ENCODE results near the gene CPSF6. TPM values are rescaled to one million over a fixed set of nuclear protein-coding genes. Genes with fewer than 3 reads are reported as not detected.
"Not testable (repeated sequence)": the region's sequence is repeated elsewhere in the genome, so short reads cannot be mapped to it uniquely, and the experiment has no call there.

Gene CPSF6
- total and polyA plus RNA-seq, 12 donors: 11.7 to 34.6 (median 28.4) TPM

DNA sequence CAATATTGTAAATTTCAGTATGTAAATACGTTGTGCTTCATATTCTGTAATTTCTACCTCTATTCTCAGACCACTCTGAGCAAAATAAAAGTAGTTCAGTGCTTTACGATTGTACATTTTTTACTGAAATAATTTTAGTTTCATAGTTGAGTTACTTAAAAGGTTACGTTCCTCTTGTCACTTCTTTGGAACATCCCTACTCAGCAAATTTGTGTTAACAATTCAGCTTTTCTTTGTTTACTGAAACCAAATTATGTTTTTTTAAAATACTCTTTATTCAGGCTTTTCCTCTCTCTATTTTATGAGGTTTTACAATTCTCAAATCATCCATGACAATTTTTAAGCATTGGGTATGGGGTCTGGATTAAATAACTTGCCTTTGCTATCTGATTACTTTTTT is 25.8 kb downstream of the CPSF6 start:
- Histone ChIP-seq H3K36me3 (peaks cover 0 to 97% (median 29%) of the 10 kb centered on the region in 9 donors), H3K27me3 (no peaks in the 10 kb centered on the region), H3K27ac (no peak overlapping the region), H3K4me1 (no peaks in the 10 kb centered on the region), H3K9me3 (no peaks in the 10 kb centered on the region), H3K4me3 (no peak overlapping the region)
- 94% methylated on average over 3 of the region's 3 CpGs for WGBS, 2 donors
- no peak for ATAC-seq
- TF ChIP-seq, protein P1, sequence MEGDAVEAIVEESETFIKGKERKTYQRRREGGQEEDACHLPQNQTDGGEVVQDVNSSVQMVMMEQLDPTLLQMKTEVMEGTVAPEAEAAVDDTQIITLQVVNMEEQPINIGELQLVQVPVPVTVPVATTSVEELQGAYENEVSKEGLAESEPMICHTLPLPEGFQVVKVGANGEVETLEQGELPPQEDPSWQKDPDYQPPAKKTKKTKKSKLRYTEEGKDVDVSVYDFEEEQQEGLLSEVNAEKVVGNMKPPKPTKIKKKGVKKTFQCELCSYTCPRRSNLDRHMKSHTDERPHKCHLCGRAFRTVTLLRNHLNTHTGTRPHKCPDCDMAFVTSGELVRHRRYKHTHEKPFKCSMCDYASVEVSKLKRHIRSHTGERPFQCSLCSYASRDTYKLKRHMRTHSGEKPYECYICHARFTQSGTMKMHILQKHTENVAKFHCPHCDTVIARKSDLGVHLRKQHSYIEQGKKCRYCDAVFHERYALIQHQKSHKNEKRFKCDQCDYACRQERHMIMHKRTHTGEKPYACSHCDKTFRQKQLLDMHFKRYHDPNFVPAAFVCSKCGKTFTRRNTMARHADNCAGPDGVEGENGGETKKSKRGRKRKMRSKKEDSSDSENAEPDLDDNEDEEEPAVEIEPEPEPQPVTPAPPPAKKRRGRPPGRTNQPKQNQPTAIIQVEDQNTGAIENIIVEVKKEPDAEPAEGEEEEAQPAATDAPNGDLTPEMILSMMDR (IDR thresholded peaks at IDR 0.05): no peak
- intact Hi-C loops (cut with DNase I): no loop called here
- no peak for DNase-seq

DNA sequence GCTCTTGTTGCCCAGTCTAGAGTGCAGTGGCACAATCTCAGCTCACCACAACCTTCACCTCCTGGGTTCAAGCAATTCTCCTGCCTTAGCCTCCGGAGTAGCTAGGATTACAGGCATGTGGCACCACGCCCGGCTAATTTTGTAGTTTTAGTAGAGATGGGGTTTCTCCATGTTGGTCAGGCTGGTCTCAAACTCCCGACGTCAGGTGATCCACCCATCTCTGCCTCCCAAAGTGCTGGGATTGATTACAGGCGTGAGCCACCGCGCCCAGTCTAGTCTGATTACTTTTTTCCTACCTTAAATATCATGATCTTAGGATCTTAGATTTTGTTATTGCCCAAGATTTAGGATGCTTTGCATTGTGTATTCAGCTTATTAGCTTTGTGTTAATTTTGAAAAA is 26.3 kb downstream of the CPSF6 start:
- H3K36me3 ChIP-seq: peaks cover 0 to 97% (median 25%) of the 10 kb centered on the region in 9 donors
- ATAC-seq: not testable (repeated sequence)

DNA sequence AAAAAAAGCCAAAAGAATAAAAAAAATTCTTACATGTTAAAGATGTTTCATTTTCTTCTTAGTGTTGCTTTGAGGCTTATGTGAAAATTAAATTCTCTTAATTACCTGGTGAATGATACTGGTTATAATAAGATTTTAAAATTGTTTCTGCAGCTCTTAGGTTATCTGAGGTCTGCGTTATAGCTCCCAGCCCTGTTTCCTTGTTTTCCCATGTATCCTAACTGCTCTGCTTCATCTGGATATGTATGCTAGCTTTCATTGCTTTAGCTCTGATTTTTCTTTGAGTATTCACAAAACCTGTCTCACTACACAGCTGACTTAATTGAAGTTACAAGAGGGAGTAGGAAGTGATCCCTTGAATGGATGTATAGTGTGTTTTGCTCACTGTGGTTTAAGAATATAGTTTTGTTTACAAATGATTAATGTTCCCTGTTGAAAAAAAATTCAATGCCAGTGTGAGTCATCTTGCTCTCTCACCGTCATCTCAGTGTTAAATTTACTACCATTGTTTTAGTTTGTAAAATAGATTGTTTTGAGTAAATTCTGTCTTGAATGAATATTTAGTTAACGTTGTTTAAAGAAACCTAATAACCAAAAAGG is 26.8 kb downstream of the CPSF6 start:
- intact Hi-C loops (cut with DNase I): no loop called here
- peaks cover 0 to 97% (median 23%) of the 10 kb centered on the region in 9 donors for H3K36me3 ChIP-seq
- no peaks in the 10 kb centered on the region for H3K9me3 ChIP-seq
- no peak overlapping the region for H3K27ac ChIP-seq
- ATAC-seq: no peak
- no peaks in the 10 kb centered on the region for H3K4me1 ChIP-seq
- WGBS, 2 donors: 85 to 89% methylated on average over 3 of the region's 3 CpGs
- no peak overlapping the region for H3K4me3 ChIP-seq
- no peak for DNase-seq
- no peaks in the 10 kb centered on the region for H3K27me3 ChIP-seq
- TF ChIP-seq, protein P1 (IDR thresholded peaks at IDR 0.05): no peak

More for the DNA sequence above, 26.3 kb downstream of the CPSF6 start:
- DNase-seq; H3K4me1 ChIP-seq; H3K27me3 ChIP-seq; intact Hi-C loops (cut with DNase I); H3K4me3 ChIP-seq; H3K9me3 ChIP-seq; H3K27ac ChIP-seq: not testable (repeated sequence)
- 90 to 97% methylated on average over 8 of the region's 8 CpGs for WGBS, 2 donors

DNA sequence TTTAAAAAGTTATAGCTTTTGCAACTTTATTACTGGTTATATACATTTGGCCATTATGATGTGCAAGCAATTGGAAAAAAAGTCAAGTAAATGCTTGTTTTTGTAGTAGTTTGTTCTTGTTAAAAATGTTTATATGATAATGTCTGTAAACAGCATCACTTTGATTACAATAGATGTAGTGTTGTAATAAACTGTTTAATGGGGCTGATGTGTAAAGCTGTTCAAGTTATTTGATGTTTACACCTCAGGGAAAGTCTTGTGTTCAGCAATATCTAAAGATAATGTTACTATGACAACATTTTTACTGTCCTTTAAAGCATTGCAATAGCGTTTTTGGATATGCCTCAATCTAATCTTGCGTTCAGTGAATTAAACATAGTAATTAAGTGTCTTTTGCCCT is 30.4 kb downstream of the CPSF6 start:
- ATAC-seq: no peak
- no peaks in the 10 kb centered on the region for H3K9me3 ChIP-seq
- H3K27me3 ChIP-seq: no peaks in the 10 kb centered on the region
- no peak overlapping the region for H3K4me3 ChIP-seq
- TF ChIP-seq, protein P1 (IDR thresholded peaks at IDR 0.05): no peak
- no peak overlapping the region for H3K27ac ChIP-seq
- H3K4me1 ChIP-seq: peaks cover 0 to 7% (median 4%) of the 10 kb centered on the region in 9 donors
- intact Hi-C loops (cut with DNase I): no loop called here
- WGBS, 2 donors: 89 to 90% methylated on average over 2 of the region's 2 CpGs
- H3K36me3 ChIP-seq: peaks cover 0 to 81% (median 4%) of the 10 kb centered on the region in 9 donors
- DNase-seq: no peak

DNA sequence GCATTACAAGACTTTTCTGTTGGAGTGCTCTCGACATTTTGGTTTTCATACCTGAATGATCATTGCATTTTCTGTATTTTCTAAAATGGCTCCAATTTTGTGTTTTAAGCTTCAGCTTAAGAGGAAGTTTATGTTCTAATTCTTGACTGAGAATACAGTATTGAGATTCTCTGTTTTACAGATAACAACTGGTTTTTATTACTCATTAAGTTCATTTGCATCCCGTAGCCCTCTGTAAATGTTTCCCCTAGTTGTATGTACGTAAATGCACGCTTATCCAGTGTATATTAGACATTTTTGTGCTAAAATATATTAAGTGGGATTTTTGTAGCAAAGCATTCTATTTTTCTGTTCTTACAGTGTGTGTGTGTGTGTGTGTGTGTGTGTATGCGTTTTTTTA is 33.1 kb downstream of the CPSF6 start:
- no peak for ATAC-seq
- WGBS, 2 donors: 94 to 95% methylated on average over 5 of the region's 5 CpGs
- no peaks in the 10 kb centered on the region for H3K9me3 ChIP-seq

More for the DNA sequence above, 33.1 kb downstream of the CPSF6 start:
- intact Hi-C loops (cut with DNase I): no loop called here
- TF ChIP-seq, protein P1 (IDR thresholded peaks at IDR 0.05): no peak
- no peak overlapping the region for H3K27ac ChIP-seq
- H3K36me3 ChIP-seq: peaks cover 0 to 55% (median 0%) of the 10 kb centered on the region in 9 donors
- H3K4me1 ChIP-seq: peaks cover 0 to 20% (median 12%) of the 10 kb centered on the region in 9 donors
- no peak overlapping the region for H3K4me3 ChIP-seq
- DNase-seq: no peak
- no peaks in the 10 kb centered on the region for H3K27me3 ChIP-seq

Measured in heart right ventricle (tissue), 16 donors.